HCT116 (cell line): ENCODE data around the gene FBXL5.
A peak's percentile ranks its signal among the peaks of the same experiment; 100 is the strongest.

Experiments
- EZH2 ChIP-seq: fragments of 200-600 bp; sonication (generic); IDR thresholded peaks from 2 replicates; pipeline ENCODE4 v1.6.1; 2017; ENCODE audit warnings: antibody characterized with exemption, mixed run types
- REST ChIP-seq: IDR thresholded peaks from 2 replicates; pipeline ENCODE4 v1.6.1; 2012; ENCODE audit warnings: low read depth
- TF ChIP-seq, protein P1 (sequence below), 3 experiments: fragments of 200-600 bp in 1 of 3; sonication (generic) in 1 of 3; IDR thresholded peaks in 2 of 3; conservative IDR thresholded peaks in 1 of 3; 2 replicates each; pipeline ENCODE4 v1.5.1; 2012 to 2017; ENCODE audit warnings: low read depth in 2 of 3, low read length in 2 of 3, antibody characterized with exemption in 1 of 3, borderline replicate concordance in 1 of 3, control low read depth in 1 of 3, mild to moderate bottlenecking in 1 of 3, mixed read lengths in 1 of 3, mixed run types in 1 of 3, moderate library complexity in 1 of 3; ENCODE audit not compliant: insufficient read depth in 1 of 3

GRCh38 chr4:15681372-15682241, 26.4 kb upstream of the FBXL5 start, which contains the start of gene FAM200B:
- TF ChIP-seq EZH2: no peak
- TF ChIP-seq, protein P1, sequence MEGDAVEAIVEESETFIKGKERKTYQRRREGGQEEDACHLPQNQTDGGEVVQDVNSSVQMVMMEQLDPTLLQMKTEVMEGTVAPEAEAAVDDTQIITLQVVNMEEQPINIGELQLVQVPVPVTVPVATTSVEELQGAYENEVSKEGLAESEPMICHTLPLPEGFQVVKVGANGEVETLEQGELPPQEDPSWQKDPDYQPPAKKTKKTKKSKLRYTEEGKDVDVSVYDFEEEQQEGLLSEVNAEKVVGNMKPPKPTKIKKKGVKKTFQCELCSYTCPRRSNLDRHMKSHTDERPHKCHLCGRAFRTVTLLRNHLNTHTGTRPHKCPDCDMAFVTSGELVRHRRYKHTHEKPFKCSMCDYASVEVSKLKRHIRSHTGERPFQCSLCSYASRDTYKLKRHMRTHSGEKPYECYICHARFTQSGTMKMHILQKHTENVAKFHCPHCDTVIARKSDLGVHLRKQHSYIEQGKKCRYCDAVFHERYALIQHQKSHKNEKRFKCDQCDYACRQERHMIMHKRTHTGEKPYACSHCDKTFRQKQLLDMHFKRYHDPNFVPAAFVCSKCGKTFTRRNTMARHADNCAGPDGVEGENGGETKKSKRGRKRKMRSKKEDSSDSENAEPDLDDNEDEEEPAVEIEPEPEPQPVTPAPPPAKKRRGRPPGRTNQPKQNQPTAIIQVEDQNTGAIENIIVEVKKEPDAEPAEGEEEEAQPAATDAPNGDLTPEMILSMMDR (IDR thresholded peaks at IDR 0.05 in 2 of 3, conservative IDR thresholded peaks at IDR 0.05 in 1 of 3; ENCODE audit: borderline replicate concordance in 1 of 3, insufficient read depth in 1 of 3, low read depth in 2 of 3, low read length in 2 of 3): peak in 1 of 3 experiments; percentile 17; a peak in 1 of 6 replicates
- TF ChIP-seq REST: no peak
